Glomerular visceral epithelial cell (primary cell): Measurements from ENCODE around the gene B3GAT3.
"Not testable (repeated sequence)": the region's sequence is repeated elsewhere in the genome, so short reads cannot be mapped to it uniquely, and the experiment has no call there.

Experiments used
- DNase-seq: peaks from one replicate; pipeline ENCODE4 v3.0.0-alpha.2; 2016; ENCODE audit errors: extremely low spot score

B3GAT3 gene

GRCh38 chr11:62621567-62622470 lies at the start of gene B3GAT3:
Gene B3GAT3, minus strand, starts transcription at chr11:62621986. Its CDS starts 39 bp downstream, at chr11:62621947.
- DNase-seq = peak; percentile 99

DNA sequence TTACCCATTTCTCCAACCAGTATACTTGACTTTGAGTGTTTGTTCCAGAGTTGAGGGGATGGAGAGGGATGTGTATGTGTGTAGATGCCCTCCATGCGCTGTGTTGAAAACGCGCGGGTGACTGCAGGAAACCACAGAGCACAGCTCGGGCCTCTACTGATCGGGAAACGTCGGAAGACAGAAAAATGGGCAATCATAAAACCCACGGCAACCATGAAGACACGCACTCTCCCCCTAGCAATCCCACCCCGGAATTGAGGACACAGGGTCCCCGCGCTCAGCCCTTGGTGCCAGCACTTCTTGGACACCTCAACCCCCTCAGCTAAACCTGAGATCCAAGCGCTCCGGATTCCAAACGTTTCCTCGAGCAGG lies 49.4 kb upstream of the B3GAT3 start:
- DNase-seq = peak; percentile 33

DNA sequence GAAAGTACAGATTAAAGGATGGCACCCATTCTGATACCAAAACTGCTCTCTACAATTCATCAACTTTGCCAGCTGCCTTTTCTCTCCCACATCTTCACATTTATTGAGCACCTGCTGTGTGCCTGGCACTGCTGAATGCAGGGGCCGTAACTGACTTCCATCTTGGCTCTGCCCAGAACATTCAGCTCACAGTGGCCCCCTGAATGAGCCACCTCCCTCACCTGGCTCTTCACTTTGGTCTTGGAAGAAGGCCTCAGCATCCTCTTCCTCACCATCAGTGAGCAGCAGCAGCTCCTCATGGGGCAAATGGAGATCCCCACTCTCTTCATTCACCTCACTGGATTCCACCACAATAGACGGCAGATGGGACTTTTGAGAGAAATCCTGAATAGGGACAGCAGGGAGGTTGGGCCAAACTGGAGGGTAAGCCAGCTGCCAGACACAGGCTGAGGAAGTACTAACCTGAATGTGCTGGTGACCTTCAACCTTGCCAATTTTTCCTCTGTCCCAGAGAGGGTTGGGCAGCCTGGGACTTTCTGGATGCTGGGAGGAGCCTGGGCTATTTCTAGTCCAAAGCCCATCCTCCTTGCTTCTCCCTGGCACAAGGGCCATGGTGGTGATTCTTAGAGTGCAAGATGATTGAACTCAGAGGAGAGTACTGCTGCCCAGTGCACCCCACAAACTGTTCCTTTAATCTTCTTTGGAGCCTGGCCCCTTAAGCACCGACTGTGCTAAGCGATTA lies 47.8 kb upstream of the B3GAT3 start:
- no peak for DNase-seq

DNA sequence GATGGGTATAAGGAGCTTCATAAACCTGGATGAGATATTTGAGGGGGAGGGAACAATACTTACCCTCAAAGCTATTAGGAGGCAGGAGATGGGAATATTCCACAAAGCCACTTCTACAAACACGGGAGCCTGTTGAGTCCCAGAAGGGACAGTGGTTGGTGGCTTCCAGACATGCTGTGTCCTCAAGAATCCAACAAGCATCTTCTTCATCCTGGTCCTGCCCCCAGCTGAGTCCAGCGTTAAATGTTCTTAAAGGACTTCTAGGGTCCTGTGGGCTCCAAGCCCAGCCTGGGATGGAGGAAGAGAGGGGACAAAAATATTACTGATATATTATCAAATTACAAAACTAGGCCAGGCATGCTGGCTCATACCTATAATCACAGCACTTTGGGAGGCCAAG lies 45.7 kb upstream of the B3GAT3 start:
- DNase-seq = no peak

- DNase-seq = no peak
Observed at GRCh38 chr11:62666259-62666926, 44.6 kb upstream of the B3GAT3 start.

DNA sequence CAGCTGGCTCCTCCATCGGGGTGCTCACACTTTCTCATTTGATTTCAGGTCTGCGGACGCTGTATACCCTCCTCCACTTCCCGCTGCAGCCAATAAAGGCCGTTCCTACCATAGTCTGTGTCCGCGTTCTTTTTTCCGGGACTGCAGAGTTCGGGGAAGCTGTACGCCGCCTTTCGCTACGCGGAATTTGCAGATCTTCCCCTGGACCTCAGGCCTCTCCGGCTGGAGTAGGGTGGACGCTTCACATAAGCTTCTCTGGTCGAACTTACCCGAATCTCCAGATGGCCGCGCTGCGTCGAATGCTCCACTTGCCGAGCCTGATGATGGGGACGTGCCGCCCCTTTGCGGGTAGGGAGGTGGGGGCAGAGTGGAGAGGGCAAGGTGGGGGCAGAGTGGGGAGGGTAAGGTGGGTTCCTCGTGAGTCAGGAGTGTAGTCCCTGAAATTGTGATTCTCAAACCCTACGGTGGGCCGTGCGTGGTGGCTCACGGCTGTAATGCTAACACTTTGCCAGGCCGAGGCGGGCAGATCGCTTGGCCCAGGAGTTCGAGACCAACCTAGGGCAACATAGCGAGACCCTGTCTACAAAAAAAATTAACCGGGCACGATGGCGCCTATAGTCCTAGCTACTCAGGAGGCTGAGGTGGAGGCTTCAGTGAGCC lies 43.9 kb upstream of the B3GAT3 start:
- DNase-seq = peak; percentile 63

- DNase-seq = peak; percentile 96
Observed at GRCh38 chr11:62665075-62665598, 43.4 kb upstream of the B3GAT3 start, which contains the start of the genes C11orf98 and CSKMT. Gene C11orf98, minus strand, starts transcription at chr11:62665210. Its CDS starts 41 bp downstream, at chr11:62665169. Gene CSKMT, plus strand, starts transcription at chr11:62665312. Its CDS starts 568 bp downstream, at chr11:62665880.

- DNase-seq = peak; percentile 63
Observed at GRCh38 chr11:62664405-62665074, 42.8 kb upstream of the B3GAT3 start.

DNA sequence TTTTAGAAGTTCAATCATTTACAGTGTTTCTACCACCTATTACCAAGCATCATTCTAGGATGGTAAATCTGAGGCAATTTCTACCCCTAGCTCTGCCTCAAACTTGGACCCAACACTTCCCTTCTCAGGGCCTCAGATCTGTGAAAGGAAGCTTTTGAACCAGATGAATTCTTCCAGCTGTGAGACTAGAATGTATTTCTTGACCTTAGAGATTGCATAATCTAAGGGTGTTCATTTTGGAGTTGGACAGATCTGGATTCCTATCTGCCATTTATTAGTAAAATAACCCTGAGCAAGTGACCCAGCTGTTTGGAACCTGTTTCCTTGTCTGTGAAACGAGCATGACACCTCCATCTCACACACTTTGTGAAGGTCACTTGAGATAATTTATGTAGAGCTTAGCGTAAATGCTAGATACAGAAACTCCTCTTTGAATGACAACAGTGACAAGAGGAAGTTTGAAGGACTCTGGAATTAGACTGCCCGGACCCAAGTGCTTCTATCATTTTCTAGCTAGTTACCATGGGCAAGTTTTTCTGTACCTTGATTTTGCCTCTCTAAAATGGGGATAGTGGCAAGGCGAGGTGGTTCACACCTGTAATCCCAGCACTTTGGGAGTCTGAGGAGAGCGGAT lies 35.1 kb upstream of the B3GAT3 start:
- DNase-seq = no peak

GRCh38 chr11:62654297-62654696 lies 32.5 kb upstream of the B3GAT3 start:
- DNase-seq = no peak

- no peak for DNase-seq
Observed at GRCh38 chr11:62652161-62653006, 30.6 kb upstream of the B3GAT3 start.

GRCh38 chr11:62650283-62650682 lies 28.5 kb upstream of the B3GAT3 start:
- DNase-seq = not testable (repeated sequence)

DNA sequence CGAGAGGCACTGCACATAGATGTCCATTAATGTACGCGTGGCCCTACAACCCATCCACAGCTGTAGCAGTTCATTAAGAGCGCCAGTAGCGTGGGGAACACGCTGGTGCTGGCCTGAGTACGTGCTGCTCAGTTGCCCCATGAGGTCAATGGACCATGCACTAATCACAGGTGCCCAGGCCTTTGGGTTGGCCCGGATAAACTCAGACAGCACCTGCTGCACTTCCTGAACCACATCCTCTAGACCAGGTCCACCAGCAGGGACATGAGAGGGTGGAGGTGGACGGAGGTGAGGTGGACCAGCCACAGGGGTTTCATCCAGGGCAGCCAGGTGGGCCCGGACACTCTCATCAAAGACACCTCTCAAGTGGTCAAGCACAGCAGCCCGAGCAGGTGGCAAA lies 27.7 kb upstream of the B3GAT3 start:
- no peak for DNase-seq

DNA sequence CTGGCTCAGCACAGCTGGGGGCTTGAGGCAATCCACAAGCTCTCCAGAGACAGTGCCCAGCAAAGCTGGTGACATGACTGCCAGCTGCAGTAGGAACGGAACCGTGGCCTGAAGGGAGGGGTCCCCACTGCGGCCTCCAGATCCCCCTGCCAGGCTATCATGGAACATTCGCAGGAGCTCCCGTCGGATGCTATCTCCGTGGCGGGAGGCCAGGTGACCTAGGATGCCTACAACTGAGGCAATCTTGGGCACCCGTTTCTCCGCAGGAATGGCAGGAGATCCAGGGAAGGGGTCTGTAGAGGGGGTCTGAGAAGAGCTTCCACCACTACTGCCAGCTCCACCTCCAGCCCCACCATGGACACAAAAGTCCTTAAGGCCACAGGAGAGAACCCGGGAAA lies 27.2 kb upstream of the B3GAT3 start:
- no peak for DNase-seq

GRCh38 chr11:62648185-62648966 lies 26.6 kb upstream of the B3GAT3 start:
- DNase-seq = no peak

- DNase-seq = no peak
Observed at GRCh38 chr11:62647609-62648005, 25.8 kb upstream of the B3GAT3 start.

DNA sequence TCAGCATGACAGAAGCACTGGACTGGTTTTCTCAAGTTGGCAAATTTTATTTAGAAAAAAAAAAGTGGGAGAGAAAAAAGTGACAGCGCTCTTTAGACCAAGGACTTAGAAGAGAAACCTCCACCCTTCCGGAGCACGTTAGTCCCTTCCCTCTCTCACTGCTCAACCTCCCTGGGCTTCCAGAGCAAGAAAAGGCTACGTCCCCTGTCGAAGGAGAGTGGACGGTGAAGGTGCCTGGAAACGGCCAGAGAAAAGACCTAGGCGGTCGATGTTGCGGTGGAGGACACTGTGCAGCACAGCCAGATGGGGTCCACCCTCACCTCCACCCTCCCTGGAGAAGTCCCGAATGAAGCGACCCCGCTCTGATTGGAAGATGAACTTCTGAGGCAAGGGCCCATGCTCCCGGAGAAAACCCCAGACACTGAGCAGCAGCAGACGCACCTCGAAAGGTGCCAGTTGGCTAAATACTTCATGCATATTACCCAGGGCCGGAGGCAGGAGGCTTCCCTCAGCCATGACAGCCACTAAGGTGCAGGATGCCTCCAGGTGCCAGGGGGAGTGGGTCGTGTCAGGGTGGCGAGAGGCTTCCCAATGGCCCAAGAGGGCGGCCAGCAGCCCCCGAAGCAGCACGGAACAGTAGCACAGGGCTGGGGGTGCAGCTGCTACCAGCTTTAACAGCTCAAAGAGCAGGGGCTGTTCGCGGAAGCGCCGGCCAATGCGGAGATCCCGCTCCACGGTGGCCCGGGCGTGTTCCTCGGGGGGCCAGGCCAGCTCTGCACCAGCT lies 25.2 kb upstream of the B3GAT3 start:
- DNase-seq = no peak
